SK-N-SH (cell line): ENCODE data around the gene PKP4.

Source experiments
- EP300 ChIP-seq, 2 experiments: IDR thresholded peaks; 2 replicates each; pipeline versions ENCODE4 v1.4.0 to v1.6.1; 2012; ENCODE audit warnings: borderline replicate concordance in 1 of 2, low read depth in 1 of 2, low read length in 1 of 2
- EZH2phosphoT487 ChIP-seq: fragments of 200-600 bp; sonication (generic); IDR thresholded peaks from 2 replicates; pipeline ENCODE4 v1.6.1; 2017; ENCODE audit warnings: low read depth, mixed run types, mild to moderate bottlenecking, antibody characterized with exemption, moderate library complexity, borderline replicate concordance
- RCOR1 ChIP-seq: fragments of 150-350 bp; IDR thresholded peaks from 2 replicates; pipeline ENCODE4 v1.6.1; 2017; ENCODE audit warnings: antibody characterized with exemption, low read length
- RFX5 ChIP-seq: IDR thresholded peaks from 2 replicates; pipeline ENCODE4 v1.6.1; 2012; ENCODE audit warnings: mild to moderate bottlenecking, improper control_type of control experiment, low read length
- RXRA ChIP-seq: IDR thresholded peaks from 2 replicates; pipeline ENCODE4 v1.4.0; 2012; ENCODE audit warnings: low read depth, mild to moderate bottlenecking, borderline replicate concordance
- SIN3A ChIP-seq: IDR thresholded peaks from 2 replicates; pipeline ENCODE4 v1.6.1; 2012; ENCODE audit warnings: low read depth, mild to moderate bottlenecking, low read length, moderate library complexity, borderline replicate concordance
- SMC3 ChIP-seq: IDR thresholded peaks from 2 replicates; pipeline ENCODE4 v1.6.1; 2012; ENCODE audit warnings: low read depth, low read length, improper control_type of control experiment
- YY1 ChIP-seq: IDR thresholded peaks from 2 replicates; pipeline ENCODE4 v1.4.0; 2012; ENCODE audit warnings: low read depth, mild to moderate bottlenecking
- TF ChIP-seq, protein P1 (sequence below): IDR thresholded peaks from 2 replicates; pipeline ENCODE4; 2012
- TF ChIP-seq, protein P2 (sequence below): fragments of 200-600 bp; sonication (generic); IDR thresholded peaks from 2 replicates; pipeline ENCODE4 v1.6.1; 2017; ENCODE audit warnings: antibody characterized with exemption, mild to moderate bottlenecking, moderate library complexity
- TF ChIP-seq, protein P3 (sequence below): IDR thresholded peaks from 2 replicates; pipeline ENCODE4 v1.6.1; 2012; ENCODE audit warnings: mild to moderate bottlenecking, low read depth, low read length, moderate library complexity

DNA sequence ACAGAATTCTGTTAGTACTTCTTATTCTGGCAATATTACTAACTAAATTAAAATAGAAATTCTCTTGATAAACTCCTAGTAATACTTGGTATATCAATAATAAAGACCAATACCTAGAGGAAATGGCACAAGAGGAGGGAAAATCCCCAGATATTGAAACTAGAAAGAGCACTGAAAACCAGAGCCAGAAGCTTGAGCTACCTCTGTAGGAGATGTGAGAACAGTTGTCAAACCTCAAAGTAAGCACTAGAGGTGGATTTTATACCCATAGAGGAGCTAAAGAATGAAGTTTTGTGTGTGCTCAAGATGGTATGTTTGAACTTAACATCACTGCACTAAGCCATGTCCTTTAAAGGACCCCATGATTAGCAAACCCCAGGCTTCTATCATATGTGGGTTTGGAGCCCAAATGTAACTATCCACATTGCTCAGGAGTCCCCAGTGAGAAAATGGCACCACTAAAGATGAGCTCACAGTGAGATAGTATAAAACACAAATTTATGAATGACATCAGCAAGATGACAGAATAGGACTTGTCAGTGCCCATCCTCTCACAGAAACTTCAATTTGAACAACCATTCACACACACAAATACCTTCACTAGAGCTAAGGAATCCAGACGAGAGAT lies 122.1 kb downstream of the PKP4 start:
- TF ChIP-seq RXRA (no peak), RCOR1 (no peak), EP300 (IDR thresholded peaks at IDR 0.05; ENCODE audit: borderline replicate concordance in 1 of 2, low read depth in 1 of 2, low read length in 1 of 2) (no peak), SIN3A (no peak), YY1 (no peak), RFX5 (no peak), EZH2phosphoT487 (no peak), SMC3 (no peak)
- TF ChIP-seq, protein P1, sequence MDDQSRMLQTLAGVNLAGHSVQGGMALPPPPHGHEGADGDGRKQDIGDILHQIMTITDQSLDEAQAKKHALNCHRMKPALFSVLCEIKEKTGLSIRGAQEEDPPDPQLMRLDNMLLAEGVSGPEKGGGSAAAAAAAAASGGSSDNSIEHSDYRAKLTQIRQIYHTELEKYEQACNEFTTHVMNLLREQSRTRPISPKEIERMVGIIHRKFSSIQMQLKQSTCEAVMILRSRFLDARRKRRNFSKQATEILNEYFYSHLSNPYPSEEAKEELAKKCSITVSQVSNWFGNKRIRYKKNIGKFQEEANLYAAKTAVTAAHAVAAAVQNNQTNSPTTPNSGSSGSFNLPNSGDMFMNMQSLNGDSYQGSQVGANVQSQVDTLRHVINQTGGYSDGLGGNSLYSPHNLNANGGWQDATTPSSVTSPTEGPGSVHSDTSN = no peak
- TF ChIP-seq, protein P2, sequence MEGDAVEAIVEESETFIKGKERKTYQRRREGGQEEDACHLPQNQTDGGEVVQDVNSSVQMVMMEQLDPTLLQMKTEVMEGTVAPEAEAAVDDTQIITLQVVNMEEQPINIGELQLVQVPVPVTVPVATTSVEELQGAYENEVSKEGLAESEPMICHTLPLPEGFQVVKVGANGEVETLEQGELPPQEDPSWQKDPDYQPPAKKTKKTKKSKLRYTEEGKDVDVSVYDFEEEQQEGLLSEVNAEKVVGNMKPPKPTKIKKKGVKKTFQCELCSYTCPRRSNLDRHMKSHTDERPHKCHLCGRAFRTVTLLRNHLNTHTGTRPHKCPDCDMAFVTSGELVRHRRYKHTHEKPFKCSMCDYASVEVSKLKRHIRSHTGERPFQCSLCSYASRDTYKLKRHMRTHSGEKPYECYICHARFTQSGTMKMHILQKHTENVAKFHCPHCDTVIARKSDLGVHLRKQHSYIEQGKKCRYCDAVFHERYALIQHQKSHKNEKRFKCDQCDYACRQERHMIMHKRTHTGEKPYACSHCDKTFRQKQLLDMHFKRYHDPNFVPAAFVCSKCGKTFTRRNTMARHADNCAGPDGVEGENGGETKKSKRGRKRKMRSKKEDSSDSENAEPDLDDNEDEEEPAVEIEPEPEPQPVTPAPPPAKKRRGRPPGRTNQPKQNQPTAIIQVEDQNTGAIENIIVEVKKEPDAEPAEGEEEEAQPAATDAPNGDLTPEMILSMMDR = no peak
- TF ChIP-seq, protein P3, sequence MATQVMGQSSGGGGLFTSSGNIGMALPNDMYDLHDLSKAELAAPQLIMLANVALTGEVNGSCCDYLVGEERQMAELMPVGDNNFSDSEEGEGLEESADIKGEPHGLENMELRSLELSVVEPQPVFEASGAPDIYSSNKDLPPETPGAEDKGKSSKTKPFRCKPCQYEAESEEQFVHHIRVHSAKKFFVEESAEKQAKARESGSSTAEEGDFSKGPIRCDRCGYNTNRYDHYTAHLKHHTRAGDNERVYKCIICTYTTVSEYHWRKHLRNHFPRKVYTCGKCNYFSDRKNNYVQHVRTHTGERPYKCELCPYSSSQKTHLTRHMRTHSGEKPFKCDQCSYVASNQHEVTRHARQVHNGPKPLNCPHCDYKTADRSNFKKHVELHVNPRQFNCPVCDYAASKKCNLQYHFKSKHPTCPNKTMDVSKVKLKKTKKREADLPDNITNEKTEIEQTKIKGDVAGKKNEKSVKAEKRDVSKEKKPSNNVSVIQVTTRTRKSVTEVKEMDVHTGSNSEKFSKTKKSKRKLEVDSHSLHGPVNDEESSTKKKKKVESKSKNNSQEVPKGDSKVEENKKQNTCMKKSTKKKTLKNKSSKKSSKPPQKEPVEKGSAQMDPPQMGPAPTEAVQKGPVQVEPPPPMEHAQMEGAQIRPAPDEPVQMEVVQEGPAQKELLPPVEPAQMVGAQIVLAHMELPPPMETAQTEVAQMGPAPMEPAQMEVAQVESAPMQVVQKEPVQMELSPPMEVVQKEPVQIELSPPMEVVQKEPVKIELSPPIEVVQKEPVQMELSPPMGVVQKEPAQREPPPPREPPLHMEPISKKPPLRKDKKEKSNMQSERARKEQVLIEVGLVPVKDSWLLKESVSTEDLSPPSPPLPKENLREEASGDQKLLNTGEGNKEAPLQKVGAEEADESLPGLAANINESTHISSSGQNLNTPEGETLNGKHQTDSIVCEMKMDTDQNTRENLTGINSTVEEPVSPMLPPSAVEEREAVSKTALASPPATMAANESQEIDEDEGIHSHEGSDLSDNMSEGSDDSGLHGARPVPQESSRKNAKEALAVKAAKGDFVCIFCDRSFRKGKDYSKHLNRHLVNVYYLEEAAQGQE = no peak
